Left lung (tissue), 10 donors: ENCODE data around the gene PAX3. TPM values are rescaled to one million over a fixed set of nuclear protein-coding genes. Genes with fewer than 3 reads are reported as not detected.

Experiments
- ATAC-seq: fragments of 200-7000 bp; cut with Tn5 transposase; one replicate; pipeline ENCODE4 v1.9.1; 2020; ENCODE audit warnings: moderate library complexity
- DNase-seq, 4 donors: peaks; one replicate each; pipeline ENCODE4 v3.0.0-alpha.2; 2013 to 2020
- H3K27ac ChIP-seq, 2 donors: fragments of 200-600 bp; sonication (generic) in 1 of 2; one replicate each; pipeline versions ENCODE4 v1.5.0 to v1.8.0; 2020 to 2021
- H3K27me3 ChIP-seq, 2 donors: fragments of 200-600 bp; sonication (generic) in 1 of 2; one replicate each; pipeline versions ENCODE4 v1.5.0 to v1.8.0; 2020 to 2021
- H3K36me3 ChIP-seq, 2 donors: fragments of 200-600 bp; sonication (generic) in 1 of 2; one replicate each; pipeline versions ENCODE4 v1.5.0 to v1.8.0; 2020 to 2021
- H3K4me1 ChIP-seq, 2 donors: fragments of 200-600 bp; one replicate each; pipeline ENCODE4 v1.8.0; 2021
- H3K4me3 ChIP-seq, 2 donors: fragments of 200-600 bp; sonication (generic) in 1 of 2; one replicate each; pipeline versions ENCODE4 v1.5.0 to v1.8.0; 2020 to 2021; ENCODE audit warnings: mild to moderate bottlenecking in 1 of 2
- H3K9me3 ChIP-seq, 2 donors: fragments of 200-600 bp; sonication (generic) in 1 of 2; one replicate each; pipeline versions ENCODE4 v1.5.0 to v1.8.0; 2020 to 2021
- intact Hi-C, 2 donors: fragments of 100-400 bp; cut with DNase I; formaldehyde crosslinking; loops; one replicate each; pipeline versions ENCODE4 v1.11.2 to v1.14.2; 2022
- polyA plus RNA-seq, 6 donors: library from polyadenylated mRNA; unstranded; fragments of 120-200 nt; gene quantifications; one replicate each; pipeline ENCODE4 v1.2.1, GENCODE V29; 2013; ENCODE audit not compliant: insufficient read length in 6 of 6
- total RNA-seq, 2 donors: library from RNA; stranded (reverse); fragmentation: NEBNext Ultra II Directional; extraction: Animal tissue kit (Norgen Biotek cat#: 25700); gene quantifications; one replicate each; pipeline ENCODE4 v1.2.1, GENCODE V29; 2021
- TF ChIP-seq, protein P1 (sequence below), 2 donors: fragments of 200-600 bp; sonication (generic) in 1 of 2; IDR thresholded peaks; one replicate each; pipeline versions ENCODE4 v1.5.0 to v1.8.0; 2021; ENCODE audit warnings: antibody characterized with exemption in 2 of 2
- donor health status: DM: no; HTN: yes; CAD: no.
- donor health status: DM: no; HTN: no; CAD: no.

Gene PAX3
- total and polyA plus RNA-seq, 8 donors = 0.13 to 0.20 (median 0.14) TPM; not detected in 5

DNA sequence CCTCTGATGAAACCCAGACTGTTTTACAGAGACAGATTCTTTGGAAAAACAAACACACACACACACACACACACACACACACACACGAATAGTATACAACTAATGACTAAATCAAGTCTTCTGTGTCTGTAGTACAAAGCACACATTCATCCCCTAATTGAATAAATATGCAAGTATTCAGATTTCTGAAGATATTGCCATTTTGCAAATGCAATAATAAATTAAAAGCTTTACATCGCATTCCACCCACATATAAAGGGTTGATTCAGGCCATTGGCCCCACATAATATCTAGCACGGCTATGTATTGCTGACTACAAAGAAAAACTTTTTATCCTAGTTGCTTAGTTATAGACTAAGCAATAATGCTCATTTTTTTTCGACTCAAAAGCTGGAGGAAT, 86.2 kb downstream of the PAX3 start:
- Histone ChIP-seq H3K27me3 (peaks cover 0 to 9% of the 10 kb centered on the region in 2 donors), H3K4me3 (no peak overlapping the region), H3K4me1 (no peaks in the 10 kb centered on the region), H3K36me3 (no peaks in the 10 kb centered on the region), H3K27ac (no peak overlapping the region), H3K9me3 (no peaks in the 10 kb centered on the region)
- DNase-seq = no peak
- ATAC-seq = no peak
- TF ChIP-seq, protein P1, sequence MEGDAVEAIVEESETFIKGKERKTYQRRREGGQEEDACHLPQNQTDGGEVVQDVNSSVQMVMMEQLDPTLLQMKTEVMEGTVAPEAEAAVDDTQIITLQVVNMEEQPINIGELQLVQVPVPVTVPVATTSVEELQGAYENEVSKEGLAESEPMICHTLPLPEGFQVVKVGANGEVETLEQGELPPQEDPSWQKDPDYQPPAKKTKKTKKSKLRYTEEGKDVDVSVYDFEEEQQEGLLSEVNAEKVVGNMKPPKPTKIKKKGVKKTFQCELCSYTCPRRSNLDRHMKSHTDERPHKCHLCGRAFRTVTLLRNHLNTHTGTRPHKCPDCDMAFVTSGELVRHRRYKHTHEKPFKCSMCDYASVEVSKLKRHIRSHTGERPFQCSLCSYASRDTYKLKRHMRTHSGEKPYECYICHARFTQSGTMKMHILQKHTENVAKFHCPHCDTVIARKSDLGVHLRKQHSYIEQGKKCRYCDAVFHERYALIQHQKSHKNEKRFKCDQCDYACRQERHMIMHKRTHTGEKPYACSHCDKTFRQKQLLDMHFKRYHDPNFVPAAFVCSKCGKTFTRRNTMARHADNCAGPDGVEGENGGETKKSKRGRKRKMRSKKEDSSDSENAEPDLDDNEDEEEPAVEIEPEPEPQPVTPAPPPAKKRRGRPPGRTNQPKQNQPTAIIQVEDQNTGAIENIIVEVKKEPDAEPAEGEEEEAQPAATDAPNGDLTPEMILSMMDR (IDR thresholded peaks at IDR 0.05) = no peak
- intact Hi-C loops = no loop called here

DNA sequence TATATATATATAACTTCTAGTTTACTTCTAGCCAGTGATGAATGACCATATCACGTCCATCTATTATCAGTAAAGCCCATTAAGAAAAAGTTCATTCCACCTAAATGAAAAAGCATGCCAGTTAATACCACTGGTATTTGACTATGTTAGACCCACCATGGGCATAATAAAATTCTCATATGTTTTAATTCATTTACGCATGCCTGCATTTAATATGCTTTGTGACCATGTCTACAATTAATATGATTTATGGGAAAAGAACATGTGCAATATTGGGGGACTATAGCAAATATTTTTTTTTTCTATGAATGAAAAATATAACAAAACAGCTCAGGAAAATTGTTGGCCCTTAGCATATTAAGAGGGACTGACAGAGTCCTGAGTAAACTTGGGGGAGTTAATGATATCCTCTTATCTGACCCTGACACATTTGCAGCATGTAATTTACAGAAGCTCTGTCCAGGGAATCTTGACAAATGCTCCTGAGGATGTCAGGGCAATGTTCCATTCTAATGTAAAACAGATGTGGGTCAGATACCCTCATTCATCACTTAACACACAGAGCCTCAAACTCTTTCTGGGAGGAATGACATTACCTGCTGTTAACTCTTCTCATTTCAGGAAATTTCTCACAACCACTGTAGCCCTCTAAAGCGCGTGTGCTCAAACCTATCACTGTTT, 90.6 kb downstream of the PAX3 start:
- Histone ChIP-seq H3K27me3 (peaks cover 0 to 9% of the 10 kb centered on the region in 2 donors), H3K27ac (no peak overlapping the region), H3K9me3 (no peaks in the 10 kb centered on the region), H3K4me3 (no peak overlapping the region), H3K36me3 (no peaks in the 10 kb centered on the region), H3K4me1 (no peaks in the 10 kb centered on the region)
- intact Hi-C loops = no loop called here
- TF ChIP-seq, protein P1 (IDR thresholded peaks at IDR 0.05) = no peak
- DNase-seq (no peak), ATAC-seq (no peak)

DNA sequence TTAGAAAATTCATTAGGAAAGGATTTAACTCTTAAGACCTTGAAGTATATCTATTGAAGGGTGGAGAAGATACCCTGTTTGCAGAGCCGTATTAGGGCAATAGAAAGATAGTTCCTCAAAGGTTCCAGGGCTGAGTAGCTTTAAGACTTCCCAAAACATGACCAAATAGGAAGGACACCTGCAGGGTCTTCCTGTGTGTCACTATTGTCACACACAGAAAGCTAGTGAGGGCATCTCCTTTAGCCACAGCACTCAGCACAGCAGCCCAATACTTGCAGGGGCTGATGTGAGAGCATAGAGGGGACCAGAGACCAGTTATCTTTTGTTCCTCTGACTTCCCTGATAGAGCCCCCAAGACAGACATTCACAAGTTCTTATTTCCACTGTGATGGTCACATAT, 93.7 kb downstream of the PAX3 start:
- H3K4me3 ChIP-seq = no peak overlapping the region
- H3K36me3 ChIP-seq = no peaks in the 10 kb centered on the region
- H3K9me3 ChIP-seq = no peaks in the 10 kb centered on the region
- H3K27me3 ChIP-seq = peaks cover 0 to 5% of the 10 kb centered on the region in 2 donors
- intact Hi-C loops = no loop called here
- no peaks in the 10 kb centered on the region for H3K4me1 ChIP-seq
- ATAC-seq (no peak), DNase-seq (no peak)
- no peak overlapping the region for H3K27ac ChIP-seq
- TF ChIP-seq, protein P1 (IDR thresholded peaks at IDR 0.05) = no peak

DNA sequence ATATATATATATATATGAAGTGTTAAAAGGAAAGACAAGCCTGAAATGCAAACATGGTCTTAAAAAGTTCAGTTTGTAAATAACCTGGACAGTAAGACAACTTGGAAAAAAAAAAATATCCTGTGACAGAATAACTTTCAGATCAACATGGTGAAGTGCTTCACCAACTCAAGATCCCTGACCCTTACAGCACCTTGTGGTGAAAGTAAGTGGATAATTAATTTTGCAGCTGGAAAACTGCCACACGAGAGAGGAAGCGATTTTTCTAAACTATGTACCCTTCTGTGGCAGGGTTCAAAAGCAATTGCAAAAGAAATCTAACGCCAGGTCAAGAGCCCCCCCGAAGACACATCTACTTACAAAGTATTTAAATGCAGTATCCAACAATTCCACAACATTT, 95.8 kb downstream of the PAX3 start:
- Histone ChIP-seq H3K27me3 (peaks cover 0 to 5% of the 10 kb centered on the region in 2 donors), H3K36me3 (no peaks in the 10 kb centered on the region), H3K4me3 (no peak overlapping the region), H3K4me1 (no peaks in the 10 kb centered on the region), H3K27ac (no peak overlapping the region), H3K9me3 (no peaks in the 10 kb centered on the region)
- TF ChIP-seq, protein P1 (IDR thresholded peaks at IDR 0.05) = no peak
- ATAC-seq (no peak), DNase-seq (no peak)
- intact Hi-C loops = no loop called here

DNA sequence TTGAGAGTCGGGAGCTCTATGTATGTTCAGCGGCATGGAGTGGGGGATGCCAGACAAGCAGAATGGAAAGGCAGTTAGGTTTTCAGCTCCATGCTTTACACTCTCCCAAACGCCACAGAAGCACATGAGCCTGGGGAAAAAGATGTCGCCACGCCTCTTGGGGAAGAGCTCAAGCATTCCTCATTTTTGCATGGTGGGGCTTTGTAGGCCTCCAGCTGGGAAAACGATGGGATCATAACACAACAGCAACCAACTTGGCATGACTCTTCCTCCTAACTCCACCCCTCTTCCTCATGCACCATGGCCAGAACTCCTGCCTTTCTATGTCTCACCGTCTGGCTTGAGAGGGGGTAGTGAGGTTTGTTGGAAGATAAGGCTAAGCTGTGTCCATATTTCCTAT, 102.6 kb downstream of the PAX3 start:
- intact Hi-C loops = no loop called here
- ATAC-seq = no peak
- TF ChIP-seq, protein P1 (IDR thresholded peaks at IDR 0.05) = no peak
- H3K36me3 ChIP-seq = no peaks in the 10 kb centered on the region
- no peaks in the 10 kb centered on the region for H3K9me3 ChIP-seq
- no peaks in the 10 kb centered on the region for H3K4me1 ChIP-seq
- H3K4me3 ChIP-seq = no peak overlapping the region
- no peaks in the 10 kb centered on the region for H3K27me3 ChIP-seq
- DNase-seq = no peak
- H3K27ac ChIP-seq = no peak overlapping the region
